GM23338 (cell line): ENCODE results near the gene TPST1. TPM values are rescaled to one million over a fixed set of nuclear protein-coding genes. Genes with fewer than 3 reads are reported as not detected.

Experiments
- ATAC-seq: fragments of 200-7000 bp; cut with Tn5 transposase; 3 replicates; pipeline ENCODE4 v1.9.1; 2020
- DNase-seq: peaks from one replicate; pipeline ENCODE4 v3.0.0-alpha.2; 2015; ENCODE audit warnings: low spot score
- H2AFZ ChIP-seq: fragments of 200-600 bp; sonication (generic); 2 replicates; pipeline ENCODE4 v1.8.0; 2016; ENCODE audit warnings: antibody characterized with exemption, mild to moderate bottlenecking, moderate library complexity
- H3F3A ChIP-seq: fragments of 200-600 bp; sonication (generic); replicated peaks from 2 replicates; pipeline ENCODE4 v1.8.0; 2017; ENCODE audit warnings: antibody characterized with exemption, mixed run types, low read depth
- H3K27ac ChIP-seq: fragments of 200-600 bp; sonication (generic); 2 replicates; pipeline ENCODE4 v1.6.1; 2016; ENCODE audit warnings: low read depth
- H3K27me3 ChIP-seq: fragments of 200-600 bp; sonication (generic); 2 replicates; pipeline ENCODE4 v1.8.0; 2016; ENCODE audit warnings: mild to moderate bottlenecking, mixed run types, moderate library complexity; ENCODE audit not compliant: insufficient read depth
- H3K36me3 ChIP-seq: fragments of 200-600 bp; sonication (generic); 2 replicates; pipeline ENCODE4 v1.8.0; 2016; ENCODE audit warnings: mild to moderate bottlenecking; ENCODE audit not compliant: insufficient read depth
- H3K4me1 ChIP-seq: fragments of 200-600 bp; sonication (generic); 2 replicates; pipeline ENCODE4 v1.8.0; 2016; ENCODE audit warnings: mild to moderate bottlenecking, moderate library complexity; ENCODE audit not compliant: insufficient read depth
- H3K4me2 ChIP-seq: fragments of 200-600 bp; sonication (generic); 2 replicates; pipeline ENCODE4 v1.7.1; 2017; ENCODE audit warnings: mixed run types
- H3K4me3 ChIP-seq: fragments of 200-600 bp; sonication (generic); 2 replicates; pipeline ENCODE4 v1.6.1; 2016; ENCODE audit warnings: mixed run types
- H3K79me2 ChIP-seq: fragments of 200-600 bp; sonication (generic); replicated peaks from 2 replicates; pipeline ENCODE4 v1.8.0; 2017; ENCODE audit warnings: mild to moderate bottlenecking; ENCODE audit not compliant: insufficient read depth
- H3K9me2 ChIP-seq: fragments of 200-600 bp; sonication (generic); 2 replicates; pipeline ENCODE4 v1.8.0; 2017; ENCODE audit not compliant: insufficient read depth
- H4K20me1 ChIP-seq: fragments of 200-600 bp; sonication (generic); replicated peaks from 2 replicates; pipeline ENCODE4 v1.8.0; 2017; ENCODE audit warnings: mild to moderate bottlenecking; ENCODE audit not compliant: insufficient read depth
- H3K27ac Mint-ChIP-seq: 2 replicates; pipeline ENCODE4 v1.8.0; 2020; ENCODE audit warnings: inconsistent platforms, mild to moderate bottlenecking, moderate library complexity, mixed read lengths
- H3K27me3 Mint-ChIP-seq: 3 replicates; pipeline ENCODE4 v1.8.0; 2022; ENCODE audit warnings: low read depth, mild to moderate bottlenecking, moderate library complexity, mixed read lengths, inconsistent platforms; ENCODE audit not compliant: insufficient read depth, poor library complexity
- H3K36me3 Mint-ChIP-seq: 3 replicates; pipeline ENCODE4 v1.8.0; 2021; ENCODE audit warnings: low read depth, mild to moderate bottlenecking, inconsistent platforms, moderate library complexity, mixed read lengths
- H3K4me1 Mint-ChIP-seq: 3 replicates; pipeline ENCODE4 v1.8.0; 2020; ENCODE audit warnings: mild to moderate bottlenecking, inconsistent platforms, mixed read lengths
- H3K4me3 Mint-ChIP-seq: 3 replicates; pipeline ENCODE4 v1.8.0; 2021; ENCODE audit warnings: moderate library complexity, mild to moderate bottlenecking, inconsistent platforms, mixed read lengths
- H3K9me3 Mint-ChIP-seq: 3 replicates; pipeline ENCODE4 v1.8.0; 2020; ENCODE audit warnings: moderate library complexity, mild to moderate bottlenecking, inconsistent platforms, mixed read lengths
- CREB1 ChIP-seq: fragments of 250-450 bp; sonication (Bioruptor Pico); IDR thresholded peaks from 2 replicates; pipeline ENCODE4 v1.5.0; 2020; ENCODE audit warnings: low read depth, mild to moderate bottlenecking, moderate library complexity
- CTCF ChIP-seq, 2 experiments: fragments of 200-600 bp in 1 of 2; sonication (generic) in 1 of 2; conservative IDR thresholded peaks; 2 replicates each; pipeline versions ENCODE4 v1.5.1 to v1.6.1; 2016 to 2017; ENCODE audit warnings: antibody characterized with exemption in 2 of 2, low read depth in 2 of 2, mild to moderate bottlenecking in 2 of 2, moderate library complexity in 1 of 2
- EZH2 ChIP-seq: fragments of 200-600 bp; sonication (generic); IDR thresholded peaks from one replicate; pipeline ENCODE4 v1.8.0; 2017; ENCODE audit warnings: antibody characterized with exemption, mild to moderate bottlenecking, low read depth; ENCODE audit not compliant: unreplicated experiment
- EZH2phosphoT487 ChIP-seq: fragments of 200-600 bp; sonication (generic); IDR thresholded peaks from one replicate; pipeline ENCODE4 v1.8.1; 2018; ENCODE audit warnings: antibody characterized with exemption; ENCODE audit not compliant: unreplicated experiment
- JUNB ChIP-seq: IDR thresholded peaks from one replicate; pipeline ENCODE4 v1.6.1; 2016; ENCODE audit warnings: antibody characterized with exemption; ENCODE audit not compliant: unreplicated experiment
- NANOG ChIP-seq: IDR thresholded peaks from 2 replicates; pipeline ENCODE4 v1.6.1; 2016; ENCODE audit warnings: antibody characterized with exemption, borderline replicate concordance
- POLR2AphosphoS5 ChIP-seq: IDR thresholded peaks from 2 replicates; pipeline ENCODE4 v1.6.1; 2016; ENCODE audit warnings: antibody characterized with exemption, low read depth
- REST ChIP-seq: IDR thresholded peaks from one replicate; pipeline ENCODE4 v1.6.1; 2018; ENCODE audit warnings: antibody characterized with exemption; ENCODE audit not compliant: unreplicated experiment
- STAT1 ChIP-seq: IDR thresholded peaks from one replicate; pipeline ENCODE4 v1.6.1; 2016; ENCODE audit warnings: antibody characterized with exemption; ENCODE audit not compliant: unreplicated experiment
- ZNF331 ChIP-seq: fragments of 250-450 bp; sonication (Bioruptor Pico); IDR thresholded peaks from 2 replicates; pipeline ENCODE4 v1.5.0; 2020; ENCODE audit warnings: low read depth, mild to moderate bottlenecking, moderate library complexity
- polyA plus RNA-seq: library from polyadenylated mRNA; unstranded; fragments of >200 nt; fragmentation: Nextera tagmentation; extraction: Ambion mirVana; gene quantifications from 2 replicates; pipeline ENCODE4 v1.2.1, GENCODE V29; 2016
- total RNA-seq: library from RNA; depleted of rRNA; stranded (reverse); fragments of >200 nt; shearing (Covaris generic); gene quantifications from 2 replicates; pipeline ENCODE4 v1.2.3, GENCODE V29; 2014

The TPST1 gene
- total and polyA plus RNA-seq, 2 experiments from 2014 or later, result 10.7 to 19.2 TPM

- TF ChIP-seq REST, result no peak
- no peak for TF ChIP-seq ZNF331 (CRISPR knock-in tag)
- no peak for TF ChIP-seq JUNB
- TF ChIP-seq CTCF (conservative IDR thresholded peaks at IDR 0.05; ENCODE audit: low read depth in 2 of 2), result no peak
- TF ChIP-seq NANOG, result no peak
Observed at GRCh38 chr7:66269978-66270377, 64.8 kb downstream of the TPST1 start (continued).

DNA sequence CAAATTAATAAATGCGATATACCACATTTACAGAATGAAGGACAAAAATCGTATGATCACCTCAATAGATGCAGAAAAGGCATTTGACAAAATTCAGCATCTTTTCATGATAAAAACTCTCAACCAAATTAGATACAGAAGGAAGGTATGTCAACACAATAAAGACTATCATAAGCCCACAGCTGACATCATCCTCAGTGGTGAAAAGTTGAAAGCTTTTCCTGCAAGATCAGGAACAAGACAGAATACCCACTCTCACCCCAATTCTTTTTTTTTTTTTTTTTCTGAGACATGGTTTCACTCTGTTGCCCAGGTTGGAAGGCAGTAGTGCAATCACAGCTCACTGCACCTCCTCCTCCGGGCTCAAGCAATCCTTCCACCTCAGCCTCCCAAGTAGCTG is 67.2 kb downstream of the TPST1 start:
- H3K4me2 ChIP-seq, result no peak overlapping the region
- no peaks in the 10 kb centered on the region for H3K36me3 ChIP-seq
- no peaks in the 10 kb centered on the region for H3K79me2 ChIP-seq
- H3K4me3 ChIP-seq, result no peak overlapping the region
- H3K4me3 Mint-ChIP-seq, result no peak overlapping the region
- H3K27ac ChIP-seq, result no peak overlapping the region
- H2AFZ ChIP-seq, result no peak overlapping the region
- H3K36me3 Mint-ChIP-seq, result no peaks in the 10 kb centered on the region
- H3F3A ChIP-seq, result no peaks in the 10 kb centered on the region
- H3K27ac Mint-ChIP-seq, result no peak overlapping the region
- H3K4me1 ChIP-seq, result 0 out of 2 replicates have a peak, but pooled peaks cover 8% of the 10 kb centered on the region
- H3K4me1 Mint-ChIP-seq, result peaks cover 11% of the 10 kb centered on the region; the same call in 2 of the 3 replicates
- H4K20me1 ChIP-seq, result no peaks in the 10 kb centered on the region
- ATAC-seq (no peak), DNase-seq (no peak)
- H3K9me2 ChIP-seq, result no peaks in the 10 kb centered on the region
- H3K9me3 Mint-ChIP-seq, result no peaks in the 10 kb centered on the region; the same call in 2 of the 3 replicates
- H3K27me3 ChIP-seq, result no peaks in the 10 kb centered on the region
- no peaks in the 10 kb centered on the region for H3K27me3 Mint-ChIP-seq
- TF ChIP-seq POLR2AphosphoS5 (no peak), REST (no peak), CREB1 (CRISPR knock-in tag) (no peak), EZH2 (no peak), NANOG (no peak), JUNB (no peak), ZNF331 (CRISPR knock-in tag) (no peak), STAT1 (no peak), EZH2phosphoT487 (no peak)
